Measurements from ENCODE around the gene ATP4A. TPM values are rescaled to one million over a fixed set of nuclear protein-coding genes. Genes with fewer than 3 reads are reported as not detected.

ATP4A gene
- total RNA-seq, 1 donor: not detected

DNA sequence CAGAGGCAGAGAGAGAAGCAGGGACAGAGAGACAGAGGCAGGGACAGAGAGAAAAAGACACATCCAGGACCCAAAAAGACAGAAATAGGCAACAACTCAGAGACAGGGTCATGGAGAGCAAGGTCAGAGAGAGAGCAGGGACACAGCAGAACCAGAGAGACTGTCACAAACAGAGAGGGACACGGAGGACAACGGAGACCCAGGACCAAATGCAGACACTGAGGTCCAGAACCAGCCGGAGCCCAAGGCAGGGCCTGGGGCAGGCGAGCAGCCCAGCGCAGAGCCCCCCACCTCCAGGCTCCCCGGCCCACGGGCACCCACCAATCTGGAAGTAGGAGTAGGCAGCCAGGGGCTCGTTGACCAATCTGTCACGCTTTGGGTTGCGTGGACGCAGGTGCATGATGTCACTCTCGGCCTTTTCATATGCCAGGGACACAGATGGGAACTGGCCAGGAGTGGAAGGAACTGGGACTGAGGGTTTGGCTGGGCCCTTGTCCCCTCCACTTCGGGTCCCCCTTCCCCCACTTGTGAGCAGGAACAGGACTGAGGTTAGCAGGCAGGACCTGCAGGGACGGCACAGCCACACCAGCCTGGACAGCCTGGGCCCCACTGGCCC is 10.0 kb downstream of the ATP4A start:
- peak; percentile 68 for DNase-seq (ENCODE audit: insufficient read length, low spot score, missing footprints)
- TF ChIP-seq CTCF (IDR thresholded peaks at IDR 0.05; ENCODE audit: extremely low read depth, low read depth, low read length): no peak
- Histone ChIP-seq H3K27me3 (ENCODE audit: insufficient read depth, low read length) (peaks cover 10% of the 10 kb centered on the region), H3K4me3 (ENCODE audit: insufficient read depth, low read length) (no peak overlapping the region), H3K9me3 (ENCODE audit: low read depth, low read length) (no peaks in the 10 kb centered on the region), H4K20me1 (ENCODE audit: insufficient read depth, low read length) (peaks cover 3% of the 10 kb centered on the region), H3K36me3 (ENCODE audit: insufficient read depth, low read length) (no peaks in the 10 kb centered on the region), H3K4me1 (ENCODE audit: insufficient read depth, low read length) (no peaks in the 10 kb centered on the region), H3K27ac (ENCODE audit: low read depth, low read length) (no peak overlapping the region), H3K4me2 (ENCODE audit: insufficient read depth, low read length) (no peak overlapping the region), H3K79me2 (ENCODE audit: insufficient read depth, low read length) (no peaks in the 10 kb centered on the region), H2AFZ (ENCODE audit: low read length) (no peak overlapping the region)

DNA sequence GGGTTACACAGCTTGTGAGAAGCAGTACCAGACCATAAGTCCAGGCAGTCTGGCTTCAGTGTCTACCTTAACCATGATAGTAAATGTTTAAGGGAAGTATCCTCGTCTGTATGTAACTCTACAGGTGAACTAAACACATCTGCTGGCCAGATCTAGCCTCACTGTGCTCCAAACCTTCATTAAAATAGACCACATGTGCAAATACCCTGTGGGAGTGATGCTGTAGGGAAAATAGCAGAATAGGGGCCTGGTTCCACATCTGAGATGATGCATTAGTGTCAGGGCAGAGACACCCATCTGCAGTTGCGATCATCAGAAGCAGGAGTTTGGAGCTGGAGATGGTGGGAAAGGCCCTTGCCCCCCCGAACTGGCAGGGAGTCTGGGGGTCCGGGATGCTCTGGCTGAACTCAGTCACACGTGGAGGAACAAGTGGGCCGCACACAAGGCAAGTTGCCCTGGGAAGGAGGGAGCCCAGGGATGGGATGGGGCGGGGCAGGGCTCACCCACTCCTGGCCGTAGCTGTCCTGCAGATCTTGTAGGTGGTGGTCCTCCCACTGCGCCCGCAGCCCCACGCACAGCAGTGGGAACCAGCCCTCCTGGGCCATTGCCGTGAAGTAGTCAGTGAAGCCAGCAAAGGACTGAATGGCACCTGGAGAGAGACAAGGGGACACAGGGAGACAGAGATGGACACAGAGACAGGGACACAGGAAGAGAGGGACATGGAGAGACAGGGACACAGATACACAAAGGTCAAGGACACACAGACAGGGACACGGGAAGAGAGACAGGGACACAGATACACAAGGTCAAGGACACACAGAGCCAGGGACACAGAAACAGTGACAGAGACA is 10.7 kb downstream of the ATP4A start:
- Histone ChIP-seq H3K27me3 (ENCODE audit: insufficient read depth, low read length) (peaks cover 4% of the 10 kb centered on the region), H3K9me3 (ENCODE audit: low read depth, low read length) (no peaks in the 10 kb centered on the region), H3K4me3 (ENCODE audit: insufficient read depth, low read length) (no peak overlapping the region), H3K4me2 (ENCODE audit: insufficient read depth, low read length) (no peak overlapping the region), H4K20me1 (ENCODE audit: insufficient read depth, low read length) (peaks cover 3% of the 10 kb centered on the region), H3K4me1 (ENCODE audit: insufficient read depth, low read length) (no peaks in the 10 kb centered on the region), H2AFZ (ENCODE audit: low read length) (no peak overlapping the region), H3K27ac (ENCODE audit: low read depth, low read length) (no peak overlapping the region), H3K79me2 (ENCODE audit: insufficient read depth, low read length) (no peaks in the 10 kb centered on the region), H3K36me3 (ENCODE audit: insufficient read depth, low read length) (no peaks in the 10 kb centered on the region)
- TF ChIP-seq CTCF (IDR thresholded peaks at IDR 0.05; ENCODE audit: extremely low read depth, low read depth, low read length): no peak
- peak; percentile 62 for DNase-seq (ENCODE audit: insufficient read length, low spot score, missing footprints)

DNA sequence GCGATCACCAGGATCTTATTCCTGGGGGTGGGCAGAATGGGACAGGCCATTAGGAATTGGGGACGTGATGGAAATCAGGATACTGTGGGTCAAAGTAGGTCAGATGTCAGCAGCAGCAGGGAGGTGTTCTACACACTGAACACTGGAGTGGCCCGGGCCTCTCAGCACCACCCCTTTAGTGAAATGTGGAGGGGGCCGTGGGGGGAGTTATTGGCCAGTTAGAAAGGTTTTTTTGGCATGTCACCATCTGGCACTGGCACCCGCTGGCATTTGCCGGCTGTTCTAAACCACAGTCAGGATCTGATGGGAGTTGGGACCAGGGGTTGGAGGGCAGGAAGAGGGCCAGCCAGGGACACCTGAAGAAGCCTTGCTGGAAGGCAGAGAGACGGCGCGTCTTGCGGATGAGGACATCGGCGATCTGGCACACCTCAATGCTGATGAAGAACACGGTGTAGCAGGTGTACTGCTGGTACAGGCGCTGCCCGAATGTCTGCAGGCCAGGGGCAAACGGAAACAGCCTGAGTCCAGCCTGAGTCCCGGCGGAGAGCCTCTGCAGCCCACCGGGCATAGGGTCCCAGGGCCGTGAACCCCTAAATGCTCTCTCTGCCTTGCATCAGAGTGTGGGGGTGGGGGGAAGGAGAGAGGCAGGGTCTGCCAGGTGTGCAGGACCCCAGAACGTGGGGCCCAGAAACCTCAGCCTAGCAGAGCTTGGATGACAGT is 12.2 kb downstream of the ATP4A start:
- peaks cover 6% of the 10 kb centered on the region for H3K36me3 ChIP-seq (ENCODE audit: insufficient read depth, low read length)
- H3K27me3 ChIP-seq (ENCODE audit: insufficient read depth, low read length): no peaks in the 10 kb centered on the region
- peaks cover 7% of the 10 kb centered on the region for H4K20me1 ChIP-seq (ENCODE audit: insufficient read depth, low read length)
- peaks cover 12% of the 10 kb centered on the region for H3K79me2 ChIP-seq (ENCODE audit: insufficient read depth, low read length)
- no peak overlapping the region for H3K4me2 ChIP-seq (ENCODE audit: insufficient read depth, low read length)
- no peaks in the 10 kb centered on the region for H3K9me3 ChIP-seq (ENCODE audit: low read depth, low read length)
- no peak overlapping the region for H3K4me3 ChIP-seq (ENCODE audit: insufficient read depth, low read length)
- peaks cover 5% of the 10 kb centered on the region for H3K4me1 ChIP-seq (ENCODE audit: insufficient read depth, low read length)
- no peak overlapping the region for H2AFZ ChIP-seq (ENCODE audit: low read length)
- TF ChIP-seq CTCF (IDR thresholded peaks at IDR 0.05; ENCODE audit: extremely low read depth, low read depth, low read length): no peak
- no peak overlapping the region for H3K27ac ChIP-seq (ENCODE audit: low read depth, low read length)
- peak; percentile 52 for DNase-seq (ENCODE audit: insufficient read length, low spot score, missing footprints)

All from osteoblast (primary cell).